ENCODE measurements around the gene DPP6. TPM values are rescaled to one million over a fixed set of nuclear protein-coding genes. Genes with fewer than 3 reads are reported as not detected.

The DPP6 gene
- total and polyA plus RNA-seq, 2 experiments from 2014 or later = 0.20 to 0.44 TPM

DNA sequence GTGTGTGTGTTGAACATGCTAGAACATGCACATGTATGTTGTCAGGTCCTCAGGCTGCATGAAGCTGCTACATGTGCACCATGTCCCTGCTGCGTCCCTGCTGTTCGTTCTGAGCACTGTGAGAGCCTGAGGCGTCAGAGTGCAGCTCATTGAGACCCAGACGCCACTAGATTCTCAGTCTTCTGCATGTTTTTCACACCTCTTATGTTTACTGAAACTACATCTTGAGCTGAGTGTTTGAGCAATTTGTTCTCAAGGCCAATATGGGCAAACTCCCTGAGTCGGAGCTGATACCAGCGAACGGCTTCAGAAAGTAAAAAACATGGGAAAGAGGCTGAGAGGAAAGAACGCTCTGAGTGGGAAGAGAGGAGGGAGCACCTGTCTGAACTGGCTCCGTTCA, 600.4 kb downstream of the DPP6 start:
- H4K20me1 ChIP-seq (ENCODE audit: insufficient read depth, poor library complexity, severe bottlenecking) = no peaks in the 10 kb centered on the region
- no peaks in the 10 kb centered on the region for H3K27me3 ChIP-seq
- WGBS (ENCODE audit: low lambda C conversion rate, missing lambda C conversion rate) = 82% methylated on average over 9 of the region's 9 CpGs
- H3K4me2 ChIP-seq = no peak overlapping the region
- no peaks in the 10 kb centered on the region for H3K9me3 ChIP-seq (ENCODE audit: low read depth)
- no peaks in the 10 kb centered on the region for H3K9me2 ChIP-seq (replicated peaks; ENCODE audit: insufficient read depth)
- no peak overlapping the region for H3K27ac ChIP-seq
- no peaks in the 10 kb centered on the region for H3K79me2 ChIP-seq
- no peaks in the 10 kb centered on the region for H3K4me1 ChIP-seq (ENCODE audit: insufficient read depth)
- TF ChIP-seq, protein P1, sequence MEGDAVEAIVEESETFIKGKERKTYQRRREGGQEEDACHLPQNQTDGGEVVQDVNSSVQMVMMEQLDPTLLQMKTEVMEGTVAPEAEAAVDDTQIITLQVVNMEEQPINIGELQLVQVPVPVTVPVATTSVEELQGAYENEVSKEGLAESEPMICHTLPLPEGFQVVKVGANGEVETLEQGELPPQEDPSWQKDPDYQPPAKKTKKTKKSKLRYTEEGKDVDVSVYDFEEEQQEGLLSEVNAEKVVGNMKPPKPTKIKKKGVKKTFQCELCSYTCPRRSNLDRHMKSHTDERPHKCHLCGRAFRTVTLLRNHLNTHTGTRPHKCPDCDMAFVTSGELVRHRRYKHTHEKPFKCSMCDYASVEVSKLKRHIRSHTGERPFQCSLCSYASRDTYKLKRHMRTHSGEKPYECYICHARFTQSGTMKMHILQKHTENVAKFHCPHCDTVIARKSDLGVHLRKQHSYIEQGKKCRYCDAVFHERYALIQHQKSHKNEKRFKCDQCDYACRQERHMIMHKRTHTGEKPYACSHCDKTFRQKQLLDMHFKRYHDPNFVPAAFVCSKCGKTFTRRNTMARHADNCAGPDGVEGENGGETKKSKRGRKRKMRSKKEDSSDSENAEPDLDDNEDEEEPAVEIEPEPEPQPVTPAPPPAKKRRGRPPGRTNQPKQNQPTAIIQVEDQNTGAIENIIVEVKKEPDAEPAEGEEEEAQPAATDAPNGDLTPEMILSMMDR (IDR thresholded peaks at IDR 0.05; ENCODE audit: poor library complexity) = no peak
- no peak for TF ChIP-seq EZH2phosphoT487 (IDR thresholded peaks at IDR 0.05; ENCODE audit: low read depth, severe bottlenecking, unreplicated experiment)
- no peak for TF ChIP-seq EZH2 (IDR thresholded peaks at IDR 0.05; ENCODE audit: borderline replicate concordance)
- H2AFZ ChIP-seq = no peak overlapping the region
- DNase-seq (ENCODE audit: low spot score) = no peak
- H3K4me3 ChIP-seq = no peak overlapping the region
- no peaks in the 10 kb centered on the region for H3K36me3 ChIP-seq (replicated peaks; ENCODE audit: insufficient read depth, low read depth)

DNA sequence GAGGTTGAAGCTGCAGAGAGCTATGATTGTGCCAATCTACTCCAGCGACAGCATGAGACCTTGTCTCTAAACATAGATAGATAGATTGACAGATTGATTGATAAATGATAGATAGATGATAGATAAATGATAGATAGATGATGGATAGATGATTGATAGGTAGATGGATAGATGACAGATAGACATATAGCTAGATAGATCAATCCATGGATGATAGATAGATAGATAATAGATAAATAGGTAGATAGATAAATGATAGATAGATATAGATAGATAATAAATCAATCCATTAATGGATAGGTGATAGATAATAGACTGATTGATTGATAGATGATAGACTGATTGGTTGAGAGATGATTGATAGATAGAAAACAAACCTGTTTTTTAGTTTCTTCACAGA, 601.1 kb downstream of the DPP6 start:
- DNase-seq (ENCODE audit: low spot score) = no peak
- Histone ChIP-seq H3K4me2 (no peak overlapping the region), H2AFZ (no peak overlapping the region), H3K27me3 (no peaks in the 10 kb centered on the region), H3K79me2 (no peaks in the 10 kb centered on the region), H3K9me2 (replicated peaks; ENCODE audit: insufficient read depth) (no peaks in the 10 kb centered on the region), H4K20me1 (ENCODE audit: insufficient read depth, poor library complexity, severe bottlenecking) (no peaks in the 10 kb centered on the region), H3K27ac (no peak overlapping the region), H3K9me3 (ENCODE audit: low read depth) (no peaks in the 10 kb centered on the region), H3K4me3 (no peak overlapping the region), H3K4me1 (ENCODE audit: insufficient read depth) (no peaks in the 10 kb centered on the region), H3K36me3 (replicated peaks; ENCODE audit: insufficient read depth, low read depth) (no peaks in the 10 kb centered on the region)
- 81% methylated on average over 1 of the region's 1 CpG for WGBS (ENCODE audit: low lambda C conversion rate, missing lambda C conversion rate)
- TF ChIP-seq EZH2phosphoT487 (IDR thresholded peaks at IDR 0.05; ENCODE audit: low read depth, severe bottlenecking, unreplicated experiment) (no peak), EZH2 (IDR thresholded peaks at IDR 0.05; ENCODE audit: borderline replicate concordance) (no peak)
- TF ChIP-seq, protein P1 (IDR thresholded peaks at IDR 0.05; ENCODE audit: poor library complexity) = no peak

DNA sequence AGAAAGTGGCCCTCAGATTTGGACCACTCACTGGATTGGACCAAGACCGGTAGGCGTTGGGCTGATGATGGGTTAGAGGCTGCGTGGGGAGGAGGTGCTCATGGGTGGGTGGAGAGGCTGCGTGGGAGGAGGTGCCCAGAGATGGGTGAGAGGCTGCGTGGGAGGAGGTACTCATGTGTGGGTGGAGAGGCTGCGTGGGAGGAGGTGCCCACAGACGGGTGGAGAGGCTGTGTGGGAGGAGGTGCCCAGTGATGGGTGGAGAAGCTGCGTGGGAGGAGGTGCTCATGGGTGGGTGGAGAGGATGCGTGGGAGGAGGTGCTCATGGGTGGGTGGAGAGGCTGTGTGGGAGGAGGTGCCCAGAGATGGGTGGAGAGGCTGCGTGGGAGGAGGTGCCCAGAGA, 604.4 kb downstream of the DPP6 start:
- Histone ChIP-seq H3K4me2 (no peak overlapping the region), H3K36me3 (replicated peaks; ENCODE audit: insufficient read depth, low read depth) (no peaks in the 10 kb centered on the region), H2AFZ (no peak overlapping the region), H3K4me3 (no peak overlapping the region), H3K9me3 (ENCODE audit: low read depth) (no peaks in the 10 kb centered on the region), H3K27me3 (no peaks in the 10 kb centered on the region), H3K4me1 (ENCODE audit: insufficient read depth) (no peaks in the 10 kb centered on the region), H3K27ac (no peak overlapping the region), H4K20me1 (ENCODE audit: insufficient read depth, poor library complexity, severe bottlenecking) (no peaks in the 10 kb centered on the region), H3K79me2 (no peaks in the 10 kb centered on the region), H3K9me2 (replicated peaks; ENCODE audit: insufficient read depth) (no peaks in the 10 kb centered on the region)
- TF ChIP-seq EZH2phosphoT487 (IDR thresholded peaks at IDR 0.05; ENCODE audit: low read depth, severe bottlenecking, unreplicated experiment) (no peak), EZH2 (IDR thresholded peaks at IDR 0.05; ENCODE audit: borderline replicate concordance) (no peak)
- TF ChIP-seq, protein P1 (IDR thresholded peaks at IDR 0.05; ENCODE audit: poor library complexity) = no peak
- DNase-seq (ENCODE audit: low spot score) = no peak
- WGBS (ENCODE audit: low lambda C conversion rate, missing lambda C conversion rate) = 90% methylated on average over 7 of the region's 10 CpGs

DNA sequence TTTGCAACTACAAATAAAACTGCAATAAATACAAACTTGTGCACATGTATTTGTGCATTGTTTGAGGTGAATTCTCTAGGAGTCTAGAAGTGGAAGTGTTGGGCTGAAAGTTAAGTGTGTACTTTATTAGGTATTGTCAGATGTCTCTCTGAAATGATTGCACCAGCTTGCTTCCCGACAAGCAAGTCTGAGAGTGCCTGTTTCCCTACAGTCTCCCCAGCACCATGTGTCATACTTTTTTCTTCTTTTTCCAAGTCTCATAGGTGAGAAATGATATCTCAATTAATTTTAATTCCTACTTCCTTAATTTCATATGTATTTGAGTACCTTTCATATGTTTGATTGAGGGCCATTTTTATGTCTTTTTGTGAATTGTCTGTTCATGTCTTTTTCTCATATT, 614.6 kb downstream of the DPP6 start:
- H3K9me2 ChIP-seq (replicated peaks; ENCODE audit: insufficient read depth) = no peaks in the 10 kb centered on the region
- H3K4me2 ChIP-seq = no peak overlapping the region
- H2AFZ ChIP-seq = no peak overlapping the region
- TF ChIP-seq, protein P1 (IDR thresholded peaks at IDR 0.05; ENCODE audit: poor library complexity) = no peak
- TF ChIP-seq EZH2phosphoT487 (IDR thresholded peaks at IDR 0.05; ENCODE audit: low read depth, severe bottlenecking, unreplicated experiment) (no peak), EZH2 (IDR thresholded peaks at IDR 0.05; ENCODE audit: borderline replicate concordance) (no peak)
- DNase-seq (ENCODE audit: low spot score) = no peak
- H3K36me3 ChIP-seq (replicated peaks; ENCODE audit: insufficient read depth, low read depth) = no peaks in the 10 kb centered on the region
- H3K27ac ChIP-seq = no peak overlapping the region
- WGBS (ENCODE audit: low lambda C conversion rate, missing lambda C conversion rate) = 91% methylated on average over 1 of the region's 1 CpG
- H3K27me3 ChIP-seq = no peaks in the 10 kb centered on the region
- H3K4me3 ChIP-seq = no peak overlapping the region
- H4K20me1 ChIP-seq (ENCODE audit: insufficient read depth, poor library complexity, severe bottlenecking) = no peaks in the 10 kb centered on the region
- H3K79me2 ChIP-seq = no peaks in the 10 kb centered on the region
- H3K4me1 ChIP-seq (ENCODE audit: insufficient read depth) = no peaks in the 10 kb centered on the region
- H3K9me3 ChIP-seq (ENCODE audit: low read depth) = no peaks in the 10 kb centered on the region
